H1 (cell line): ENCODE data around the gene ZNF280C. TPM values are rescaled to one million over a fixed set of nuclear protein-coding genes. Genes with fewer than 3 reads are reported as not detected.

Source experiments
- CTCF ChIA-PET: fragments of 300-600 bp; sonication (Branson Sonifier 250); formaldehyde crosslinking; loops from one replicate; lab custom pipeline; 2021; ENCODE audit not compliant: partially characterized antibody; lab: Charles Lee
- POLR2A ChIA-PET: fragments of 300-600 bp; sonication (Branson Sonifier 250); formaldehyde crosslinking; loops from one replicate; lab custom pipeline; 2021; ENCODE audit warnings: inconsistent platforms; ENCODE audit not compliant: partially characterized antibody; lab: Charles Lee
- DNase-seq, 2 experiments: peaks; one replicate each; pipeline versions ENCODE4 v3.0.0 to v3.0.0-alpha.2; 2010 to 2022; ENCODE audit warnings: low spot score in 2 of 2, low read depth in 1 of 2, mixed read lengths in 1 of 2
- FAIRE-seq: peaks from 2 replicates; lab custom pipeline; 2011; peaks lifted over from hg19 to GRCh38; lab: Jason Lieb, UNC
- H2AFZ ChIP-seq: 2 replicates; pipeline ENCODE4 v1.8.1; 2012; ENCODE audit warnings: low read length, inconsistent platforms
- H2AK5ac ChIP-seq: 2 replicates; pipeline ENCODE4 v1.6.1; 2013; ENCODE audit warnings: low read depth, low read length
- H2BK120ac ChIP-seq: replicated peaks from 2 replicates; pipeline ENCODE3; 2013; ENCODE audit warnings: low read depth, low read length, inconsistent platforms
- H2BK12ac ChIP-seq: 2 replicates; pipeline ENCODE4 v1.6.1; 2013; ENCODE audit warnings: low read depth, low read length
- H2BK15ac ChIP-seq: 2 replicates; pipeline ENCODE4 v1.6.1; 2013; ENCODE audit warnings: low read length
- H2BK20ac ChIP-seq: 2 replicates; pipeline ENCODE4 v1.6.1; 2013; ENCODE audit warnings: low read length
- H2BK5ac ChIP-seq: 2 replicates; pipeline ENCODE4 v1.6.1; 2013; ENCODE audit warnings: low read depth, low read length
- H3K14ac ChIP-seq: 2 replicates; pipeline ENCODE4 v1.6.1; 2013; ENCODE audit warnings: inconsistent platforms; ENCODE audit not compliant: insufficient read length
- H3K18ac ChIP-seq: 2 replicates; pipeline ENCODE4 v1.6.1; 2013; ENCODE audit warnings: low read length; ENCODE audit errors: extremely low read depth
- H3K23ac ChIP-seq: 2 replicates; pipeline ENCODE4 v1.6.1; 2013; ENCODE audit warnings: inconsistent platforms; ENCODE audit not compliant: insufficient read length
- H3K23me2 ChIP-seq: 2 replicates; pipeline ENCODE4 v1.6.1; 2013; ENCODE audit warnings: low read depth, low read length
- H3K27ac ChIP-seq: 2 replicates; pipeline ENCODE4 v1.6.1; 2011; ENCODE audit warnings: low read depth, low read length, inconsistent platforms
- H3K27me3 ChIP-seq, 4 experiments: replicated peaks in 1 of 4; 1 replicate in 1 of 4; 2 replicates in 3 of 4; pipeline versions ENCODE4 v1.6.1 to v1.8.1; 2011 to 2013; ENCODE audit warnings: low read length in 3 of 4, mild to moderate bottlenecking in 3 of 4, inconsistent platforms in 2 of 4, mixed read lengths in 2 of 4, moderate library complexity in 1 of 4; ENCODE audit not compliant: control insufficient read depth in 3 of 4, insufficient read depth in 3 of 4; ENCODE audit errors: extremely low read depth in 1 of 4
- H3K36me3 ChIP-seq, 4 experiments: 2 replicates each; pipeline versions ENCODE4 v1.6.1 to v1.8.1; 2011 to 2013; ENCODE audit warnings: mild to moderate bottlenecking in 4 of 4, low read length in 3 of 4, moderate library complexity in 2 of 4, control low read depth in 1 of 4, inconsistent platforms in 1 of 4; ENCODE audit not compliant: insufficient read depth in 4 of 4, control insufficient read depth in 2 of 4
- H3K4ac ChIP-seq: replicated peaks from 2 replicates; pipeline ENCODE3; 2013; ENCODE audit warnings: low read length, low read depth, mixed read lengths, inconsistent platforms; ENCODE audit not compliant: insufficient read length
- H3K4me1 ChIP-seq, 4 experiments: replicated peaks in 1 of 4; 1 replicate in 1 of 4; 2 replicates in 3 of 4; pipeline versions ENCODE4 v1.6.1 to v1.8.1; 2011 to 2013; ENCODE audit warnings: low read length in 3 of 4, inconsistent platforms in 2 of 4, mixed read lengths in 1 of 4; ENCODE audit not compliant: insufficient read depth in 4 of 4, control insufficient read depth in 3 of 4
- H3K4me2 ChIP-seq, 2 experiments: 2 replicates each; pipeline versions ENCODE4 v1.6.1 to v1.8.1; 2011 to 2013; ENCODE audit warnings: low read depth in 2 of 2, low read length in 2 of 2, control low read depth in 1 of 2, inconsistent platforms in 1 of 2, mild to moderate bottlenecking in 1 of 2; ENCODE audit not compliant: insufficient read depth in 1 of 2
- H3K4me3 ChIP-seq, 4 experiments: fragments of 200-600, 300-600 bp in 1 of 4; sonication (generic), shearing (Covaris generic), sonication (Bioruptor Twin) in 1 of 4; 2 replicates each; pipeline versions ENCODE4 v1.5.1 to v1.8.1; 2011 to 2016; ENCODE audit warnings: low read length in 4 of 4, low read depth in 3 of 4, control low read depth in 2 of 4, inconsistent platforms in 2 of 4, mild to moderate bottlenecking in 2 of 4, mixed read lengths in 1 of 4, moderate library complexity in 1 of 4; ENCODE audit not compliant: insufficient read depth in 2 of 4; ENCODE audit errors: extremely low read depth in 1 of 4
- H3K56ac ChIP-seq: replicated peaks from 2 replicates; pipeline ENCODE3; 2013; ENCODE audit warnings: low read depth, mild to moderate bottlenecking, mixed read lengths, low read length, inconsistent platforms; ENCODE audit not compliant: insufficient read length
- H3K79me1 ChIP-seq: 2 replicates; pipeline ENCODE4 v1.6.1; 2013; ENCODE audit warnings: low read depth, low read length, control low read depth
- H3K79me2 ChIP-seq, 2 experiments: 2 replicates each; pipeline versions ENCODE4 v1.6.1 to v1.8.1; 2012 to 2013; ENCODE audit warnings: low read length in 2 of 2, mild to moderate bottlenecking in 2 of 2, inconsistent platforms in 1 of 2; ENCODE audit not compliant: insufficient read depth in 2 of 2, control insufficient read depth in 1 of 2
- H3K9ac ChIP-seq, 4 experiments: replicated peaks in 1 of 4; 1 replicate in 1 of 4; 2 replicates in 3 of 4; pipeline versions ENCODE4 v1.6.1 to v1.8.1; 2011 to 2013; ENCODE audit warnings: low read depth in 3 of 4, low read length in 3 of 4, control low read depth in 2 of 4, mild to moderate bottlenecking in 2 of 4, moderate library complexity in 2 of 4, inconsistent platforms in 1 of 4; ENCODE audit errors: extremely low read depth in 1 of 4
- H3K9me3 ChIP-seq, 2 experiments: 2 replicates each; pipeline versions ENCODE4 v1.6.1 to v1.8.1; 2012 to 2013; ENCODE audit warnings: mild to moderate bottlenecking in 2 of 2, moderate library complexity in 2 of 2, control low read depth in 1 of 2, inconsistent platforms in 1 of 2, low read depth in 1 of 2, low read length in 1 of 2, mixed read lengths in 1 of 2; ENCODE audit not compliant: insufficient read depth in 2 of 2
- H4K20me1 ChIP-seq, 2 experiments: replicated peaks in 1 of 2; 2 replicates each; pipeline versions ENCODE3 to v1.8.1; 2011 to 2013; ENCODE audit warnings: inconsistent platforms in 2 of 2, low read length in 2 of 2, mild to moderate bottlenecking in 1 of 2; ENCODE audit not compliant: insufficient read depth in 2 of 2, control insufficient read depth in 1 of 2
- H4K5ac ChIP-seq: 2 replicates; pipeline ENCODE4 v1.6.1; 2013; ENCODE audit warnings: low read length, low read depth, mixed read lengths, inconsistent platforms; ENCODE audit not compliant: insufficient read length
- H4K8ac ChIP-seq: 2 replicates; pipeline ENCODE4 v1.8.0; 2013; ENCODE audit warnings: mild to moderate bottlenecking, moderate library complexity, low read length, inconsistent platforms; ENCODE audit not compliant: insufficient read depth; ENCODE audit errors: extremely low read depth
- H4K91ac ChIP-seq: replicated peaks from 2 replicates; pipeline ENCODE3; 2013; ENCODE audit warnings: low read length, mixed read lengths, inconsistent platforms; ENCODE audit not compliant: insufficient read length
- BACH1 ChIP-seq: IDR thresholded peaks from 2 replicates; pipeline ENCODE4 v1.6.1; 2012; ENCODE audit warnings: low read length, improper control_type of control experiment
- CBX5 ChIP-seq: fragments of 300-800, 300-1000 bp; sonication (generic); IDR thresholded peaks from 2 replicates; pipeline ENCODE4 v1.7.1; 2016; ENCODE audit warnings: antibody characterized with exemption, low read length, low read depth
- JUN ChIP-seq: IDR thresholded peaks from 2 replicates; pipeline ENCODE4 v1.6.1; 2011; ENCODE audit warnings: low read depth, mild to moderate bottlenecking, improper control_type of control experiment, low read length
- JUND ChIP-seq: IDR thresholded peaks from 2 replicates; pipeline ENCODE4 v1.6.1; 2011; ENCODE audit warnings: mild to moderate bottlenecking, improper control_type of control experiment, low read length
- MAFK ChIP-seq: IDR thresholded peaks from 2 replicates; pipeline ENCODE4 v1.6.1; 2012; ENCODE audit warnings: low read depth, mild to moderate bottlenecking, improper control_type of control experiment, low read length
- PHF8 ChIP-seq: fragments of 200-600 bp; sonication (generic); conservative IDR thresholded peaks from 2 replicates; pipeline ENCODE4 v1.7.1; 2012; ENCODE audit warnings: low read depth, mild to moderate bottlenecking, inconsistent platforms, low read length, moderate library complexity
- SAP30 ChIP-seq: fragments of 300-600 bp; sonication (generic); IDR thresholded peaks from 2 replicates; pipeline ENCODE4 v1.7.1; 2012; ENCODE audit warnings: low read length, moderate library complexity, mild to moderate bottlenecking, inconsistent platforms; ENCODE audit not compliant: insufficient read depth, insufficient replicate concordance
- SP1 ChIP-seq: IDR thresholded peaks from 2 replicates; pipeline ENCODE4 v1.6.1; 2011; ENCODE audit warnings: low read depth, low read length
- TAF7 ChIP-seq: optimal IDR thresholded peaks from 2 replicates; pipeline ENCODE3; 2011; ENCODE audit warnings: low read depth, mild to moderate bottlenecking, inconsistent platforms, low read length, moderate library complexity, borderline replicate concordance
- WGBS, 2 experiments: shearing (Covaris generic) in 1 of 2; methylation state at CpG; one replicate each; pipeline versions ENCODE4 v1.1.6 to v1.1.7; 2013 to 2015; ENCODE audit warnings: low lambda C conversion rate in 2 of 2, mixed read lengths in 2 of 2, inconsistent platforms in 1 of 2, low coverage in 1 of 2, missing lambda C conversion rate in 1 of 2; ENCODE audit not compliant: insufficient replicate concordance in 2 of 2, insufficient coverage in 1 of 2, insufficient read length in 1 of 2; ENCODE audit errors: extremely low coverage in 1 of 2, missing lambda C conversion rate in 1 of 2; 5-methylcytosine and 5-hydroxymethylcytosine counted together
- polyA plus RNA-seq, 7 experiments: library from polyadenylated mRNA; depleted of rRNA in 3 of 7; stranded (reverse) in 5 of 7; unstranded in 2 of 7; fragments of >200 nt in 5 of 7; fragments of 200-250 nt in 2 of 7; gene quantifications; 1 replicate in 5 of 7; 2 replicates in 1 of 7; 4 replicates in 1 of 7; pipeline versions ENCODE4 v1.2.1 to v1.2.3, GENCODE V29; 2011 to 2013; ENCODE audit warnings: missing spikeins in 2 of 7, mixed read lengths in 2 of 7
- total RNA-seq: library from RNA; stranded (reverse); fragmentation: NEBNext Ultra II Directional; extraction: Animal tissue kit (Norgen Biotek cat#: 25700); gene quantifications from 2 replicates; pipeline ENCODE4 v1.2.1, GENCODE V29; 2021

ZNF280C gene
- total and polyA plus RNA-seq, 2 of the 8 experiments (the other 6 are each of a cell fraction or from before 2014, with no cell fraction given): 8.4 to 13.4 TPM

DNA sequence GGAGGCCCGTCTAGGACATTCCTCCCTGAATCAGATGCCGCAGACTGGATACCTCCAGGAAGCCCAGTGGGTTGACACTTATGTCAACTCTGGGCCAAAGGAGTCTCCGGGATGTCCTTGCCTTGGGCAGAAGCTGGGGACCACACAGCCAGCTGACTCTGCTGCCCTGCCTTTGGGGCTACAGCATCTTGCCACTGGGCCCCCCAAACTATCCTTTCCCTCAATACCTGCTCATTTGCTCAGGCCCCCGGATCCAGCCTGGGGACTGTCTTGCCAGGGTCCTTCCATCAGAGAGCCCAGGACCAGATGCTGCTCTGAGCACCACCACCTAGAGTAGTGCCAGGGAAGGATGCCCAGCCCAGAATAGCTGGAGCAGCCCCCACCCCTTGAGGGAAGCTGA, 77.9 kb downstream of the ZNF280C start:
- no peak overlapping the region for H3K56ac ChIP-seq
- no peak overlapping the region for H3K18ac ChIP-seq
- ChIA-PET POLR2A (interaction anchor here (1.2 kb wide), 1 partner anchor 267 kb away, joined by 3 read pairs; no protein-coding TSS in a partner anchor), CTCF (interaction anchor here (1.0 to 2.1 kb wide), 3 partner anchors 12 to 111 kb away, joined by 3 to 12 read pairs (median 4); no protein-coding TSS in a partner anchor)
- H3K4me2 ChIP-seq: no peak overlapping the region
- H2BK5ac ChIP-seq: no peak overlapping the region
- no peaks in the 10 kb centered on the region for H3K36me3 ChIP-seq
- TF ChIP-seq SAP30 (no peak), JUN (no peak), BACH1 (no peak), TAF7 (no peak), JUND (no peak), CBX5 (no peak), SP1 (no peak), MAFK (no peak), PHF8 (no peak)
- H3K79me2 ChIP-seq: no peaks in the 10 kb centered on the region
- no peak overlapping the region for H2BK120ac ChIP-seq
- 94% methylated on average over 3 of the region's 4 CpGs; no CpG with 5 or more reads in 1 of the 2 experiments for WGBS, 2 experiments
- H3K23me2 ChIP-seq: no peaks in the 10 kb centered on the region
- H3K27ac ChIP-seq: no peak overlapping the region
- no peak overlapping the region for H4K8ac ChIP-seq
- H4K20me1 ChIP-seq: no peaks in the 10 kb centered on the region
- DNase-seq (no peak), FAIRE-seq (no peak)
- no peak overlapping the region for H3K23ac ChIP-seq
- H3K4me3 ChIP-seq: no peak overlapping the region
- no peak overlapping the region for H3K4ac ChIP-seq
- no peak overlapping the region for H4K5ac ChIP-seq
- no peaks in the 10 kb centered on the region for H3K4me1 ChIP-seq
- no peak overlapping the region for H3K9ac ChIP-seq
- H2BK20ac ChIP-seq: no peak overlapping the region
- no peaks in the 10 kb centered on the region for H3K27me3 ChIP-seq
- no peak overlapping the region for H2AK5ac ChIP-seq
- no peak overlapping the region for H2BK15ac ChIP-seq
- H3K79me1 ChIP-seq: no peaks in the 10 kb centered on the region
- no peak overlapping the region for H2AFZ ChIP-seq
- H3K14ac ChIP-seq: no peak overlapping the region
- H2BK12ac ChIP-seq: no peak overlapping the region
- no peaks in the 10 kb centered on the region for H3K9me3 ChIP-seq
- H4K91ac ChIP-seq: no peak overlapping the region
